HG02678 (cell line): ENCODE data around the gene RASGRP3.

Experiments
- ATAC-seq: cut with Tn5 transposase; IDR thresholded peaks from one replicate; pipeline ENCODE4 v1.9.1; 2021; ENCODE audit warnings: mild to moderate bottlenecking, moderate library complexity; ENCODE audit not compliant: unreplicated experiment

The RASGRP3 gene

DNA sequence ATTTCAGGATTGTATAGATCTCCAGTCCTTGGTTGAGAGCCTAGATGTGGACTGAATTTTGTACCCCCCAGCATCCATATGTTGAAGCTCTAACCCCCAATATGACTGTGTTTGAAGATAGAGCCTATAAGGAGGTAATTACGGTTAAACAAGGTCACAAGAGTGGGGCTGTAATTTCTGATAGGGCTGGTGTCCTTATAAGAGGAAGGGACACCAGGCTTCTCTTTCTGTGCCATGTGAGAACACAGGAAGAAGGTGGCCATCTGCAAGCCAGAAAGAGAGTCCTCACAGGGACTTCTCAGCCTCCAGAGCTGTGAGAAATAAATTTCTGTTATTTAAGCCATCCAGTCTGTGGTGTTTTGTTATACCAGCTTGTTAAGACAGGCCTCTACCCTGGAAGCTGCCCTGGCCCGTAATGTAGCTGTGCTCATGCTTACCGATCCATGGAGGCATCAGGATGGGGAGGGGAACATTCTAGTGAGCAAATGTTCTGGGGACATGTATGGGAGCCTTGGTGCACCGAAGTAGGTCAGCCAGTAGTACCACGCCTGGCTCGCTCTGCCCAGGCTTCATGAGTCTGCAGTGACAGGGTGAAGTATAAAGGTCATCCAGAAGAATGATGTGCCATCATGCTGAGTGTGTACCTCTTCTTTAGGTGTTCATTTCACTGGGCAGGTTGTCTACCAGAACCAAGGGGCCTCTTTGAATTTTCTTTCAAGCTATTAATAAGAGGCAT is 16.1 kb downstream of the RASGRP3 start:
- ATAC-seq = no peak

DNA sequence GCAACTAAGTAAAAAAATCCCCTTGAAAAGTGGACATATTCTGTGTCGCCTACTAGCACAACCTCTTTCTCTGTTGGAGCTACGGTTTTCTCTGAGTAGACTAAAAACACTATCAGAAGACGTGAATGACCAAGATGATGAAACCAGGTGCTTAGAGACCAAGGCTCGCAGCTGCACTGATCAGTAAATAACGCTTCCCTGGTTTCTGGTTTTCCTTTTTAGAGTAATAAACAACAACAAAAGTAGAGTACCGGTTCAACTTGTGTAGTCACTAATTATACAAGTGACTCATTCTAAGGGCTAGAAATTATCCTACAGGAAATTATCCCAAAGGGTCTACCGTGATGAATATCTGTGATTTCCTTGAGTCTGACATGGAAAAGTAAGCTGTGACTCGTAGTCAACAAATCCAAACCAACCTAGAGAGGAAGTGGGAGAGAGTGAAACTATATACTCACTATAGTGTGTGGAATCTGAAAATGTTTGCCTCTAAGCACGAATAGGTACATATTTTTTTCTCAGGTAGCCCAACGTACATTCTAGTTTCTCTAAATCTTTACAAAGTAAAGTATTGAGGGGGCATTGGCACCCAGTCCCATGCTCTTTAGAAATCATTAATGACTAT is 17.8 kb downstream of the RASGRP3 start:
- ATAC-seq = peak; percentile 63

DNA sequence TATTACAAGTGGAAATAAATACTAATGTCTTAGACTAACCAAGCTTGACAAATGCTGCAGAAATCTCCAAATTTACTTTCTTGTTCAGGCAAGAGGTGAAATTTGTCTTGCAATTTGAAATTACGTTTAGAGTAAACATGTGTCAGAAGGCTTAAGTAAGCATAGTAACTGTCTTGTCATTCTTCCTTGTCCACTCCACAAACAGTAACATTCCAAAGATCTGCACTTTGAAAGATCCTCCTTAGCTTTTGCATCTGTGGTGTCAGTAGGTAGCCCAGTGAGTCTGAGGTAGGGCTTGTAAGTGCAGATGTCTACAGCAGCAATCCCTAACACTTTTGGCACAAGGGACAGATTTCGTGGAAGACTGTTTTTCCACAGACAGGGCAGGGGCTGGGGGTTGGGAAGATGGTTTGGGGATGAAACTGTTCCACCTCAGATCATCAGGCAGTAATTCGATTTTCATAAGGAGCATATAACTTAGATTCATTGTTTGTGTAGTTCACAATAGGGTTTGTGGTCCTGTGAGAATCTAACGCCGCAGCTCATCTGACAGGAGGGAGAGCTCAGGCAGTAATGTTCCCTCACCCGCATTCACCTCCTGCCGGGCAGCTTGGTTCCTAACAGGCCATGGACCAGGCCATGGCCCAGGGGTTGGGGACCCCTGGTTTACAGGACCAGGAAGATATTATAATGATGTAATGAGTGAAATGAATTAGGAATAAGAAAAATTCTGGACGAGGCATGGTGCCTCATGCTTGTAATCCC is 18.6 kb downstream of the RASGRP3 start:
- ATAC-seq = no peak

DNA sequence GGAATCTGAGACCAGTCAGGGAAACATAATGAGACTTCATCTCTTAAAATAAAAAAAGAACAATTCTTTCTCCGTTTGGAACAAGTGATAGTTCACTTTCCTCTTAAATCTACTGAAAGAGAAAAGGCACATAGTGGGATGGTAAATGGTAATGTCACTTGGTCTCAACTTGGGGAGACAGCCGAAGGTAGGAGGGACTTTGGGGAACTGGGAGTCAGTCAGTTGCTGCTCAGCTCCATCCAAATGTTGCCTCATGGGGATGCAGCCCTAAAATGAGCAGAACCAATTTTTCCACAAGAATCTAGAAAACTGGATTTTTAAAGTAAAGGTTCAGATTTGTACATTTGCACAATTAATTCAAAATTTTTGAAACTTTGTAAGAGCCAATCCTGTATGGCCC is 19.2 kb downstream of the RASGRP3 start:
- ATAC-seq = no peak

DNA sequence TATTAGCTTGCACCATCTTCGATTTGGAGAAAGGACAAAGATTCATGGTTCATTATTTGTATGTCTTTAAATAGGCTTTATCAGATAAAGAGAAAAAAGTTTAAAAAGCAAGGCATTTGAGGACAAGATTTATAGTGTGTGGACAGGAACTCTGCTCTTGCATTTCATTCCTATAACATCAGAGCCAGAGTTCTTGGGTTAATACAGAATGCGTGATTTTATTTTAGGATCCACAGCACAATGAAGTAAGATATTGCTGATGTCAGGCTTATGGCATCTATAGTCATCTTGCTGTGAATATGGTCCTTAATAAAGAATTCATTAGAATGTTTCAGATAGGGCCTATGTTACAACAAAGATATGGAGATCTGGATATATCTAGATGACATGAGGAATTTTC is 19.7 kb downstream of the RASGRP3 start:
- no peak for ATAC-seq

DNA sequence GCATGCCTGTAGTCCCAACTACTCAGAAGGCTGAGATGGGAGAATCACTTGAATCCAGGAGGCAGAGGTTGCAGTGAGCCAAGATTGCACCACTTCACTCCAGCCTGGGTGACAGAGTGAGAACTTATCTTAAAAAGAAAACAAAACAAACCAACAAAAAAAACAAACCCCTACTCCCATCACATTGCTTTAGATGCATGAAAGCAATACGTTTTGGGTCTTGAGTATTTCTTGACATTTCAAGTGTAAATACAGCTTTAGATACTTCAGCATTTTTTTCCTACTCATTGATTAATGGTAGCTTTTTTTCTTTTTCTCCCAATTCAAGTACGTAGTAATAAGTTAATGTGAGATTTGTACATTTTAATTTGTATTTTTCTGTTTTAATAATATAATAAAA is 20.3 kb downstream of the RASGRP3 start:
- no peak for ATAC-seq

DNA sequence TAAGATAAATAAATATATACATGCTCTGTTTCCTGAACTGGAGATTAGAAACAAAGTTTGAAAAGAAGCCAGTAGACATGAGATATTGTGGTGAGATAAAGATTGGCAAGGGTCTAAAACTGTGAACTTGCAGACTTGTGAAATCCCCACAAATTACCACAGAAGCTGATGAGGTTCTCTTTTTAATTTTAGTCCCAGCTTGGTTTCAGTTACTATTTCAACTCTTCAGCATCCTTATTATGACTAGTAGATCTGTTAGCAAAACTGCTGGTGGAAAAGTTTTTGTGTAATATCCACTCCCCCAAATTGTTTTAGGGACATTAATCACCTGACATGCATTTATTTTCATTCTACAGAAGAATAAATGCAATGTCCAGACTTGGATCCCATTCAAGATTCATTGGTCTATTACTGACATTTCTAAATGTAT is 20.8 kb downstream of the RASGRP3 start:
- ATAC-seq = peak; percentile 49

DNA sequence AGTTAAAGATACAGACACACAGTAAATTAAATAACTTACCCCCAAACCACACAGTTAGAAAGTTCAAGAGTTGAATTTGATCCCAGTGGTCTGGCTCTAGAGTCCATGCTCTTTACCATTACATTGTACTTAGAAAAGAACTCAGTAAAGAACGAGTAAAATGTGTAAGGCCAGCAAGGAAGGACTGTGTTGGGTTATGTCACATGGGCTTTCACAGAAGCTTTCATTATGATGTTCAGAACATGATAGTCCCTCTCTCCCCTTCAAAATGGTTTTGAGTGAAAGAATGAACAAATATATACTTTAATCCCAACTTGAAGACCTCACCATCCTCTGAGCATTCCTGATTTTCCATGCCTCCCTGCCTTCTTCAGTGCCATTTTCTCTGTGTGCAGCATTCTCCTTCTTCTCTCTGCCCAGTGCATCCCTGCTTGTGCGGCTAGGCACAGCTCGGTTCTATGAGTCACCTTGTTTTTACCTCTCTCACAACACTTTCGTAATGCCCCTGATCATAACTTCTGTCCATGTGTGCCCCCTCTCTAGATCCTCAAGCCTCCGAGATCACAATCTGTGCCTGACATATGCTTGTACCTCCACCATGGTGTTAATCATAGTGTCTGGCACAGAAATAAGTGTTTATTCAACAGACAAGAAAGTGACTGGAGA is 22.0 kb downstream of the RASGRP3 start:
- ATAC-seq = peak; percentile 23

DNA sequence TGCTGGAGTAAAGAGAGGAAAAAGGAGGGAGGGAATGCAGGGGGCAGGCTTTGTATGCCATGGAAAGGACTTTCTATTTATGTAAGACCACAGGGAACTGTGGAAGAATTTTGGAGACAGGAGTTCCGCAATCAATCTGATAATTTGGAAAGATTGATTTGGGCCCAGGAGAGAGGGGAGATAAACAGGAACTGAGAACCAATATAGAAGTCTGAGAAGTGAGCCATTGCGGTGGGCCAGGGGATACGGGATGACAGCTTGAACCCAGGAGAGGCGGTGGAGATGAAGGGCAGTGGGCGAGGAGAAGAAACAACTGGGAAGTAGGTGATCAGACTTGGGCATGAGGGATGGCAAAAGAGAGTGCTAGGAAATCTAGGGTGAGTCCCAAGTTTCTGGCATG is 23.7 kb downstream of the RASGRP3 start:
- ATAC-seq = no peak

DNA sequence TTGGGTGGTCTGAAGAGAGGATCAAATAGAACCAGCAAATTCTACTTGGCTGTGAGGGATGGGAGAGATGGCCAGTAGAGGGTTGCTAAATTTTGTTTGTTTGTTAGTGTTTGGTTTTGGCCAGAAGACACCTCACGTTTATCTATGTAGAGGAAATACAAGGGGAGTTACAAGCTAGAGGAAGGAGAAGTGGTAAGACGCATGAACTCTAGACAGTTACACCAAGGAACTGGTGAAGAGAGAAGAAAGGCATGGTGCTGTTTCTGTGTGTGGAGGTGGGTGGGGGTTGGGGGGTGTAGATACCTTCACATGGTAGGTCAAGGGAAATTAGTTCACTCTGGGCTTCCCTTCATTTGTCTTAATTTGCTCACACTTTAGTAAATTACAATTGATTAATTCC is 25.6 kb downstream of the RASGRP3 start:
- ATAC-seq = no peak

DNA sequence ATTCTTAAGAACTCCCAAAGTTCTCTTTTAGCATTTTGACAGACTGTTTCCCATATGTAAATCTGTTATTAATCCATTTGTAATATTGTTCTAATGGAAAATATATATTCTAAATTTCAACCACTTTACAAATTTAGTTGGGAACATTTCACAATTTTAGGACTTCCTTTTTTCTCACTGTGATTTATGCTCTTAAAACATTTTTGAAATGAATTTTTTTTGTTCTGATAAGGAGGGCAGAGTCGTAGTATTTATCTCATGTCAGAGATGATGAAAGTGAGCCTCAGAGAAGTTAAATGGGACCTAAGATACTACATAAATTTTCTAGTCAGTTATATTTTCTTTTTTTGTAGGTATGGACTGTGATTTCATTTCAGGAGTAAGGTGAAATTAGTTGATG is 26.6 kb downstream of the RASGRP3 start:
- ATAC-seq = no peak

DNA sequence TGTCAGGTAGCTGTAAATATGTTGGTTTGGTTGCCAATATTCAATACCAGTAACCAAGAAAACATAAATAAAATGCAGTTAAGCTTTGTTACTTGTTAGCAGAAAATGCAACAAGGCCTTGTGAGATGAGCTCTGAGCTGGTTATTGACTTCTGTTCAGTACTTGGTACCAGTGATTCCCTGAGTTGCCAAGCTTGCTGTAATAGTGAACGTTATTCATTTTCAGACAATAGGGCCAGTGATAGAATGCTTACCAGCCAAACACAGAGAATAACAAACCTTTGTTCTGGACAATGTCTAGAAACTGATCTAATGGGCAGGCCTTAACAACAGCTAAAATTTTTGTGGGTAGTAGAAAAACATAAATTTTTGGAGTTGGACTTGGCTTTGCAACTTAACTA is 29.5 kb downstream of the RASGRP3 start:
- no peak for ATAC-seq

DNA sequence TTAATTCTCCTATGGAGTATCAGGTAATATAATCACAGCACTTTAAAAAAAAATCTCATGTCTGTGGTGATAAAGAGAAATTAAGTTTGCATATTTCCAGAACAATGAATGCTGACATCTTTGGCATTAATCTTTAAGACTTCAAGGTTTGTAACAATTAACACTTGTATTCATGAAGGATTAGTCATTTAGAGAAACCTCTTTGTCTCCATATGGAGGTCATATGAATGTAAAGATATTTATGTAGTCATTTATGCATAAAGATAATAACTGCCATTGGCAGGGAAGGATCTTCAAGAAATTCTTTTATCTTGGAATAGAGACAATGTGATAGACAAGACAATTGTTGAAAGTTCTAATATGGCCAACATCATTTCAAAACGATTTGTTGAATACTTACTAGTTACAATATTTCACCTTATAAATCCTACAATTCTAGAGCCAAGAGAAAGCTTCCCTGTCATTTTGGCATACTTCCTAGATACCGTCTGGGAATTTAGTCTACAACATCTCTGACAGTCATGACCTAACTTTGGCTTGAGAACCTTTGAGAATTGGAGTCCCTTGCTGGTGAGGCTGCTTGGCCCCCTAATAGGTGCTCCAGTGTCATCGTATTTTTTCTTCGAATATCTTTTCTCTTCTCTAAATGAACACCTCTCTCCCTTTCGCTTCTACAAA is 33.6 kb downstream of the RASGRP3 start:
- no peak for ATAC-seq

DNA sequence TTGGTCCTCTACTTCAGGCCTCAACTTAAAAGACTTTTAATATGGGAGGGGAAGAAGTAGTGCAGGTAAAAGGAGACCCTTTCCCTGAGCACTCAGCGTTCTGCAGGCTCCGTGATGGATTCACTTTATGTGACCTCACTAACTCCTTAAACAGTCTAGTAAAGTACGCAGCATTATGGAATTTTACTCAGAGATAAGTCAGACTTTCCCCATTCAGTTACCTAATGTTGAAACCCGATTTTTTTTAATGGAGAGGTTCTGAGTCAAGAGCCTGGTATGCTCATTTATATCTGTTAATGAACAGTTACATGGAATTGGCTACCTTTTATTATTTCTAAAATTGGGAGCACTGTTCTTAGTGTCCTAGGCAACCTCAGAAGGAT is 34.1 kb downstream of the RASGRP3 start:
- no peak for ATAC-seq

DNA sequence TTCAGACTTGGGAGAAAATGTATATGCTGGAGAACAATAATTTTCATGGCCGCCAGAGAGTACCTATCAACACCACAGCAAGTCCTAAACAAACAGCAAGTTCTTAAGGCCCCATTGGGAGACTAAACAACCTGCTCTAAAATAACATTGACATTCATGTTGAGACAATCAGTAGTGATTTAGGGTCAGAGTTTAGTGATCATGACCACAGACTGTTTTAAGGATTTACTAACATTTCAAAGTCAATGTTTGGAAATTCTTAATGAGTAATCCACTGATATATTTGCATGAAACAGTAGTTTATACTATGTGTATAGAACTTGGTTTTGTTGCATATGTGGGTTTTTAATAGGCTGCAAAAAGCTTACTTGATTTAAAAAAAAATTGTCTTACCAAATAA is 34.7 kb downstream of the RASGRP3 start:
- no peak for ATAC-seq

DNA sequence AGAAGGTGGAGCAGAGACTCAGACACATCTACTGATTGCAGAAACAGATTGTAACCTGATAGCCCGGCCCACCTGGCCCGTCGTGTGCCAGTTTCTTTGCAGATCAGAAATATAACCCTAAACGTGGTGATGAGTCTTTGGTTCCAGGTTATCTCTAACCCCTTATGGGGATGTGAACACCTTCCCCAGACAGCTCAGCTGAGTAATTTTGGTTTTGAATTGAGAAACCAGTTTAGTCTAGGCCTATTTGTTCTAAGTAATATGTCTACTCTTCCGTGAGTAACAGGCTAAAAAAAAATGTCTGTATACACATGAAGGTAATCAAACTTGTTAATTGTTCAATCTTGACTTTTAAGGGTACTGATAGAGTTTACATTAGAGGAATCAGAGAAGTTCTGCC is 35.7 kb downstream of the RASGRP3 start:
- ATAC-seq = no peak

DNA sequence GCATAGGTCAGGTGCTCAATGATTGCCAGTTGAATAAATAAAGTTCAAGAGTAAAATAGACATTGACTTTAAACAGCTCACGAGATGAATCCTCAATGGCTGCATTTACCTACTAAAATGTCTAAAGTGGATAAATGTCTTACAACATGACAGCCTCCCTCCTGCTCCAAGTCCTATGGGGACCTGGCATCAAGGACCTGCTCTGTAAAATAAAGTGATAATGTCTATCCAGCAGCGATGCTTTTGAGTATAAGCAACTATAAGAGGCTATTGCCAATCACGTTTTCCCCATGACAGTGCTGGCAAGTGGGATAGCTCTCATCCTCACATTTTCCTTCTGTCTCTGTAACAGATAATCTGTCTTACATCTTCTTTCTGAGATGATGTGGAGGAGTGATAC is 37.0 kb downstream of the RASGRP3 start:
- no peak for ATAC-seq

DNA sequence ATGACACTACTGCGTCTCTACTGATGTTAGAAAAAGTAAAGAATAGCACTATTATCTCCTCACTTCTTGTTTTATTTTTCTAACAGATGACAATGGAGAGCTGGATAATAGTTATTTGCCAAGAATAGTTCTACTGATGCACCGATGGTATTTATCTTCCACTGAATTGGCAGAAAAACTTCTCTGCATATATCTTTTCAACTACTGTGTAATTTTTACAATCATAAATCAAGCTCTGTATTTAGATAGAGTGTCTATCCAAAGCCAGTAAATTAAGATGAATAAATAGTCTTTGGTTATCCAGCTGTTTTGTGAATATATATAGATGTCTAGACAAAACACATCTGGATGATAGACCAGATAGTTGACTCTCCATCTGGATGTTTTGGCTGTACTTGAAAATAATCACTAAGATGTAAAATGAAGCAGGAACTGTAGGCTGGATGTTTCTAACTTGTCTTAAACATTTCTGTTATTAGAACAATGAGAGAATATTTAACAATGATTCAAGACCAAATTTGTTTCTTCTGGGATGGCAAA is 40.1 kb downstream of the RASGRP3 start:
- ATAC-seq = no peak

DNA sequence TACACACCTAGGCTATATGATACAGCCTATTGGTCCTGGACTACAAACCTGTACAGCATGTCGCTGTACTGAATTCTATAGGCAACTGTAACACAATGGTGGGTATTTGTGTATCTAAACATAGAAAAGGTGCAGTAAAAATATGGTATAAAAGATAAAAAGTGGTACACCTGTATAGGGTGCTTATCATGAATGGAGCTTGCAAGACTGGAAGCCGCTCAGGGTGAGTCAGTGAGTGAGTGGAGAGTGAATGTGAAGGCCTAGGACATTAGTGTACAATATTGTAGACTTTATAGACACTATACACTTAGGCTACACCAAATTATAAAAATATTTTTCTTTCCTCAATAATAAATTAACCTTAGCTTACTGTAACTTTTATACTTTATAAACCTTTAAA is 41.8 kb downstream of the RASGRP3 start:
- no peak for ATAC-seq

DNA sequence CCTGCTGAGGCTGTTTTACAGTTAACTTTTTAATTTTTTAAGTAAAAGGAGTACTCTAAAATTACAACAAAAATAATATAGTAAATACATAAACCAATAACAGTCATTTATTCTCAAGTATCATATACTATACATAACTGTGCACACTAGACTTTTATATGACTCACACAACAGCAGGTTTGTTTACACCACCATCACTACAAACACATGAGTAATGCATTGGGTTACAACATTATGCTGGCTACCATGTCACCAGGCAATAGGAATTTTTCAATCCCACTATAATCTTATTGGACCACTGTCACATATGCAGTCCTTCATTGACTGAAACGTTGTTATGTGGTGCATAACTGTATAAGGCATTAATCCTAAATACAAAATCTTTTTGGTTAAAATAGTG is 42.5 kb downstream of the RASGRP3 start:
- no peak for ATAC-seq

DNA sequence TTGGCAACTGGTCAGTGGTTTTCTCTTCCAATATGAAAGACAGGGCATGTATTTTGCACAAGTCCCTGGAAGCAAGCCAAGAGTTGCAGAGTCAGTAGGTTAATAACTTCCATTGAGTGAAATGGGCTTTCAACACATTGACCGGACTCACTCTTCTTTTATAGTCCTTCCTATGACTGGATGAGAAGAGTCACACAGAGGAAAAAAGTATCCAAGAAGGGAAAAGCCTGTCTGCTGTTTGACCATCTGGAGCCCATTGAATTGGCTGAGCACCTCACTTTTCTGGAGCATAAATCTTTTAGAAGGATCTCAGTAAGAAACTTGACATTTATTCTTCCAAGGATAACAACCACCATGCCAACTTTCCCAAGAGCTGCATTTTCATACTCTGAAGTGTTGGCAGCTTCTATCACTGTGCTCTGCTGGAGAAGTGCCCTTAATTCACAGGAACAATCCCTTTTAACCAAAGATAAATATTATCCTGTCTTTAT is 45.4 kb downstream of the RASGRP3 start:
- ATAC-seq = no peak
